MCF 10A (cell line): ENCODE data around the gene DVL1. TPM values are rescaled to one million over a fixed set of nuclear protein-coding genes. Genes with fewer than 3 reads are reported as not detected.

Source experiments
- BruUV-seq: library from RNA; stranded (reverse); fragments of 400-500 nt; replicated peaks from 2 replicates; lab custom pipeline; 2021; lab: Mats Ljungman, UMichigan
- CTCF ChIA-PET: fragments of 300-600 bp; sonication (Branson Sonifier 250); formaldehyde crosslinking; extraction: SDS; loops from one replicate; lab custom pipeline; 2021; ENCODE audit warnings: antibody characterized with exemption, inconsistent platforms; lab: Yijun Ruan, JAX
- POLR2A ChIA-PET: fragments of 300-600, 350-650 bp; sonication (Branson Sonifier 250); formaldehyde crosslinking; extraction: SDS; loops from one replicate; lab custom pipeline; 2020; ENCODE audit warnings: antibody characterized with exemption, inconsistent platforms; lab: Yijun Ruan, JAX
- DNase-seq: peaks from one replicate; pipeline ENCODE4 v3.0.0-alpha.2; 2018; ENCODE audit not compliant: unreplicated experiment
- H3K27ac Mint-ChIP-seq: one replicate; pipeline ENCODE4 v1.8.0; 2022; ENCODE audit warnings: mild to moderate bottlenecking, low read depth, mixed read lengths; ENCODE audit not compliant: unreplicated experiment
- H3K27me3 Mint-ChIP-seq: one replicate; pipeline ENCODE4 v1.8.0; 2022; ENCODE audit warnings: mixed read lengths; ENCODE audit not compliant: insufficient read depth, unreplicated experiment
- H3K36me3 Mint-ChIP-seq: one replicate; pipeline ENCODE4 v1.8.0; 2022; ENCODE audit warnings: mild to moderate bottlenecking, moderate library complexity, mixed read lengths; ENCODE audit not compliant: insufficient read depth, unreplicated experiment
- H3K4me1 Mint-ChIP-seq: one replicate; pipeline ENCODE4 v1.8.0; 2022; ENCODE audit warnings: mixed read lengths; ENCODE audit not compliant: insufficient read depth, unreplicated experiment
- H3K4me3 Mint-ChIP-seq: one replicate; pipeline ENCODE4 v1.8.0; 2022; ENCODE audit warnings: mild to moderate bottlenecking, moderate library complexity, mixed read lengths; ENCODE audit not compliant: unreplicated experiment
- H3K9me3 Mint-ChIP-seq: one replicate; pipeline ENCODE4 v1.8.0; 2022; ENCODE audit warnings: mixed read lengths; ENCODE audit not compliant: unreplicated experiment
- CTCF ChIP-seq: fragments of 200-600 bp; IDR thresholded peaks from one replicate; pipeline ENCODE4 v1.8.0; 2022; ENCODE audit warnings: antibody characterized with exemption, mild to moderate bottlenecking; ENCODE audit not compliant: unreplicated experiment
- intact Hi-C: fragments of 100-400 bp; cut with micrococcal nuclease; formaldehyde crosslinking; loops from 2 replicates; pipeline ENCODE4 v1.14.1; 2022
- total RNA-seq: library from RNA; stranded (reverse); gene quantifications from 2 replicates; pipeline ENCODE4 v1.2.3, GENCODE V29; 2022

DVL1 gene
- total RNA-seq, 1 experiment from 2014 or later, result 113 TPM

- peak; percentile 41 for TF ChIP-seq CTCF
- CTCF ChIA-PET, result interaction anchor here (1.0 kb wide), 1 partner anchor 8 kb away, joined by 3 read pairs; no protein-coding TSS in a partner anchor
- H3K4me3 Mint-ChIP-seq, result no peak overlapping the region
- no peak overlapping the region for H3K27ac Mint-ChIP-seq
- H3K9me3 Mint-ChIP-seq, result no peaks in the 10 kb centered on the region
- H3K36me3 Mint-ChIP-seq, result peaks cover 9% of the 10 kb centered on the region
- H3K27me3 Mint-ChIP-seq, result no peaks in the 10 kb centered on the region
- no peak for DNase-seq
- no TSS peak for BruUV-seq
- intact Hi-C loops, result loop anchor here (10.0 kb wide), 1 partner anchor 315 kb away; the partner anchor contains the start of gene PERM1
- H3K4me1 Mint-ChIP-seq, result peaks cover 11% of the 10 kb centered on the region
- POLR2A ChIA-PET, result no interaction called here
Observed at GRCh38 chr1:1299686-1300351, 49.4 kb downstream of the DVL1 start.

GRCh38 chr1:1298861-1299685 lies 50.1 kb downstream of the DVL1 start:
- no peak for DNase-seq
- Mint-ChIP-seq H3K4me3 (no peak overlapping the region), H3K36me3 (peaks cover 6% of the 10 kb centered on the region), H3K27ac (no peak overlapping the region), H3K9me3 (no peaks in the 10 kb centered on the region), H3K4me1 (peaks cover 6% of the 10 kb centered on the region), H3K27me3 (no peaks in the 10 kb centered on the region)
- intact Hi-C loops, result loop anchor here (10.0 kb wide), 1 partner anchor 314 kb away; the partner anchor contains the start of gene PERM1
- no peak for TF ChIP-seq CTCF
- no TSS peak for BruUV-seq
- ChIA-PET POLR2A (no interaction called here), CTCF (interaction anchor here (0.6 kb wide), 2 partner anchors 24 to 182 kb away, joined by 3 read pairs; no protein-coding TSS in a partner anchor)

DNA sequence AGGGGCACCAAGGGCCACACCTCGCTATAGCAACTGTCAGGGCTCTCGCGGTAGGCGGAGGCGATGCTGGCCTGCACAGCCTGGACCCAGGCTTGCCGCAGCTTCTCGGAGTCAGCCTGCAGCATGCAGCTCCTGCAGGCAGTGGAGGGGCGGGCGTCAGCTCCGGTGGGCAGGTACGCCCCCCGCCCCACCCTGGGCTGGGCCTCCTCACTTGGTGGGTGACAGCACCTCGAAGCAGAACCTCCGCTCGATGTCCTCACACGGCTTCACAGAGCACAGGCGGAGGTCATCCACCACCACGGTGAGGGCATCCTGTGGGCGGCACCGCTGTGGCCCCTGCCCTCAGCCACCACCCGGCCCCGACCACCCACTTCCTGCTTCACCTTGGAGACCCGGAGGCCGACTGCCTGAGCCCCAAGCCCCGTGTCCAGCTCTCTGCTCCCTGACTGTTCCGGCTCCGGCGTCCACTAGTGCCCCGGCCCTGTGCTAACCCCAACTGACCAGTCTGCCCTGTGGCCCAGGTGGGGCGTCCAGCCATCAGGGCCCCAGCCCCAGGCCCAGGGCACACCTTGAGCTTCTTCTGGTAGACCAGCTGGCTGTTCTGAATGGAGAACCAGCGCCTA lies 51.3 kb downstream of the DVL1 start:
- intact Hi-C loops, result loop anchor here (10.0 kb wide), 1 partner anchor 313 kb away; the partner anchor contains the start of gene PERM1
- Mint-ChIP-seq H3K4me1 (no peaks in the 10 kb centered on the region), H3K27me3 (no peaks in the 10 kb centered on the region), H3K4me3 (no peak overlapping the region), H3K36me3 (peaks cover 10% of the 10 kb centered on the region), H3K27ac (no peak overlapping the region), H3K9me3 (no peaks in the 10 kb centered on the region)
- no peak for DNase-seq
- ChIA-PET CTCF (interaction anchor here (0.6 to 0.7 kb wide), 3 partner anchors 20 to 180 kb away, joined by 3 read pairs; no protein-coding TSS in a partner anchor), POLR2A (no interaction called here)
- TF ChIP-seq CTCF, result no peak
- no TSS peak for BruUV-seq
